SK-N-MC (cell line): Measurements from ENCODE around the gene TAC3.

ENCODE experiments used
- EZH2 ChIP-seq: fragments of 200-600 bp; sonication (generic); IDR thresholded peaks from one replicate; pipeline ENCODE4 v1.6.1; 2017; ENCODE audit warnings: antibody characterized with exemption
- FOXP2 ChIP-seq: optimal IDR thresholded peaks from 2 replicates; pipeline ENCODE3; 2011; ENCODE audit warnings: mild to moderate bottlenecking, moderate library complexity; ENCODE audit not compliant: insufficient read depth; ENCODE audit errors: extremely low read length, control extremely low read depth
- POLR2AphosphoS5 ChIP-seq: IDR thresholded peaks from 2 replicates; pipeline ENCODE4 v1.6.1; 2012; ENCODE audit warnings: mild to moderate bottlenecking, low read depth, low read length, borderline replicate concordance

GRCh38 chr12:57031138-57031725 lies 14.9 kb upstream of the TAC3 start:
- TF ChIP-seq EZH2 (no peak), POLR2AphosphoS5 (no peak), FOXP2 (no peak)
